GM12864 (cell line): ENCODE results near the gene PDE5A.
"Not testable (repeated sequence)": the region's sequence is repeated elsewhere in the genome, so short reads cannot be mapped to it uniquely, and the experiment has no call there.

ENCODE experiments used
- DNase-seq: peaks from one replicate; pipeline ENCODE4 v3.0.0-alpha.2; 2011; ENCODE audit warnings: low read depth
- H3K4me3 ChIP-seq: 2 replicates; pipeline ENCODE4 v1.5.1; 2011; ENCODE audit warnings: mild to moderate bottlenecking, low read depth, low read length, control low read depth
- CTCF ChIP-seq: IDR thresholded peaks from 2 replicates; pipeline ENCODE4 v1.5.1; 2011; ENCODE audit warnings: low read depth, mild to moderate bottlenecking, moderate library complexity, low read length, control low read depth, inconsistent platforms; ENCODE audit errors: missing control alignments

The PDE5A gene

GRCh38 chr4:119646347-119647071 lies 17.9 kb upstream of the PDE5A start:
- no peak overlapping the region for H3K4me3 ChIP-seq
- TF ChIP-seq CTCF: no peak
- no peak for DNase-seq

- H3K4me3 ChIP-seq: no peak overlapping the region
- no peak for DNase-seq
- TF ChIP-seq CTCF: no peak
Observed at GRCh38 chr4:119643306-119644042, 14.9 kb upstream of the PDE5A start.

GRCh38 chr4:119641765-119642164 lies 13.2 kb upstream of the PDE5A start:
- no peak for DNase-seq
- H3K4me3 ChIP-seq: no peak overlapping the region
- TF ChIP-seq CTCF: no peak

- no peak for TF ChIP-seq CTCF
- DNase-seq: no peak
- no peak overlapping the region for H3K4me3 ChIP-seq
Observed at GRCh38 chr4:119638359-119638758, 9.8 kb upstream of the PDE5A start.

- DNase-seq, H3K4me3 ChIP-seq: not testable (repeated sequence)
Observed at GRCh38 chr4:119636851-119637250, 8.2 kb upstream of the PDE5A start.

DNA sequence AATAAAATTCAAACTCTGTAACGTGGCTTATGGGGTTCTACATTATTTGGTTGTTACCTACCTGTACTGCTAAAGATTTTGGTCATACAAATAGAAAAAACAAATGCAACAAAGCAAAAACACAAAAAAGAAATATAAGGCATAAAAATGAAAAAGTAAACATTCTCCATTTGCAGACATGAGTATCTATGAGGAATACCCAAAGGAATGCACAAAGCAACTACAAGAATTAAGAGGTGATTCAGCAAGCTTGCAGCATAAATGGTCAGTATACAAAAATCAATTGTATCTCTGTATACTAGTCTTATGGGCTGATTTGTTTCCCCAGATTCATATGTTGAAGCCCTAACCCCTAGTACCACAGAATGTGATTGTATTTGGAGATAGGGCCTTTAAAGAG lies 3.6 kb upstream of the PDE5A start:
- H3K4me3 ChIP-seq: no peak overlapping the region
- DNase-seq: no peak
- no peak for TF ChIP-seq CTCF

GRCh38 chr4:119629142-119629471 lies 503 bp upstream of the PDE5A start:
- TF ChIP-seq CTCF: no peak
- peak overlapping the region; percentile 37 for H3K4me3 ChIP-seq
- no peak for DNase-seq
